SKM-1 (cell line): ENCODE data around the gene C11orf58.

Experiments
- DNase-seq: peaks from one replicate; lab custom pipeline; 2025; ENCODE audit not compliant: unreplicated experiment; lab: John Stamatoyannopoulos, UW

C11orf58 gene

GRCh38 chr11:16784666-16785065, 46.2 kb downstream of the C11orf58 start:
- no peak for DNase-seq

GRCh38 chr11:16785520-16786128, 47.2 kb downstream of the C11orf58 start:
- DNase-seq: peak; percentile 49

GRCh38 chr11:16786131-16786530, 47.7 kb downstream of the C11orf58 start:
- DNase-seq: no peak

GRCh38 chr11:16787035-16787742, 48.7 kb downstream of the C11orf58 start:
- DNase-seq: no peak

- DNase-seq: peak; percentile 57
Observed at GRCh38 chr11:16788141-16789062, 50.0 kb downstream of the C11orf58 start.

GRCh38 chr11:16789063-16789420, 50.6 kb downstream of the C11orf58 start:
- DNase-seq: no peak

- no peak for DNase-seq
Observed at GRCh38 chr11:16789560-16790485, 51.4 kb downstream of the C11orf58 start.

GRCh38 chr11:16790486-16791190, 52.2 kb downstream of the C11orf58 start:
- peak; percentile 7 for DNase-seq

GRCh38 chr11:16791191-16791961, 52.9 kb downstream of the C11orf58 start:
- no peak for DNase-seq

GRCh38 chr11:16792426-16792825, 54.0 kb downstream of the C11orf58 start:
- DNase-seq: no peak

- no peak for DNase-seq
Observed at GRCh38 chr11:16793009-16793408, 54.6 kb downstream of the C11orf58 start.

GRCh38 chr11:16793511-16793910, 55.1 kb downstream of the C11orf58 start:
- DNase-seq: no peak

GRCh38 chr11:16794047-16794818, 55.8 kb downstream of the C11orf58 start:
- DNase-seq: no peak

- no peak for DNase-seq
Observed at GRCh38 chr11:16795146-16795545, 56.7 kb downstream of the C11orf58 start.

- DNase-seq: no peak
Observed at GRCh38 chr11:16796311-16796710, 57.9 kb downstream of the C11orf58 start.

- DNase-seq: no peak
Observed at GRCh38 chr11:16797776-16798175, 59.3 kb downstream of the C11orf58 start.

- no peak for DNase-seq
Observed at GRCh38 chr11:16799221-16799620, 60.8 kb downstream of the C11orf58 start.

GRCh38 chr11:16799890-16800289, 61.4 kb downstream of the C11orf58 start:
- no peak for DNase-seq

GRCh38 chr11:16800382-16800781, 61.9 kb downstream of the C11orf58 start:
- DNase-seq: no peak
